H1 (cell line): Measurements from ENCODE around the gene TNFAIP2.

ENCODE experiments used
- CTCF ChIP-seq, 3 experiments: IDR thresholded peaks; 1 replicate in 2 of 3; 2 replicates in 1 of 3; pipeline versions ENCODE4 v1.5.1 to v1.6.1; 2011; ENCODE audit warnings: low read length in 3 of 3, mild to moderate bottlenecking in 3 of 3, inconsistent platforms in 2 of 3, low read depth in 1 of 3, moderate library complexity in 1 of 3; ENCODE audit not compliant: insufficient read depth in 1 of 3; ENCODE audit errors: control extremely low read depth in 1 of 3
- MAX ChIP-seq: IDR thresholded peaks from 2 replicates; pipeline ENCODE4 v1.6.1; 2012; ENCODE audit warnings: inconsistent platforms
- POLR2A ChIP-seq, 2 experiments: IDR thresholded peaks; 1 replicate in 1 of 2; 2 replicates in 1 of 2; pipeline ENCODE4 v1.6.1; 2011; ENCODE audit warnings: low read depth in 2 of 2, low read length in 2 of 2, mild to moderate bottlenecking in 2 of 2; ENCODE audit errors: control extremely low read depth in 1 of 2
- RAD21 ChIP-seq, 2 experiments: IDR thresholded peaks in 1 of 2; conservative IDR thresholded peaks in 1 of 2; 2 replicates each; pipeline ENCODE4 v1.6.1; 2011; ENCODE audit warnings: low read depth in 2 of 2, low read length in 2 of 2, improper control_type of control experiment in 1 of 2, inconsistent platforms in 1 of 2, mild to moderate bottlenecking in 1 of 2, moderate library complexity in 1 of 2
- RFX5 ChIP-seq: IDR thresholded peaks from 2 replicates; pipeline ENCODE4 v1.6.1; 2011; ENCODE audit warnings: low read depth, low read length, improper control_type of control experiment, borderline replicate concordance
- SUZ12 ChIP-seq: fragments of 200-600 bp; sonication (generic); IDR thresholded peaks from 2 replicates; pipeline ENCODE4 v1.6.1; 2012; ENCODE audit warnings: mild to moderate bottlenecking, inconsistent platforms, low read length, moderate library complexity, mixed read lengths

GRCh38 chr14:103143506-103143905 is 20.2 kb downstream of the TNFAIP2 start:
- TF ChIP-seq MAX = no peak
- TF ChIP-seq CTCF (IDR thresholded peaks at IDR 0.05; ENCODE audit: control extremely low read depth in 1 of 3, insufficient read depth in 1 of 3, low read depth in 1 of 3, low read length in 3 of 3) = no peak
- no peak for TF ChIP-seq SUZ12
- no peak for TF ChIP-seq POLR2A (IDR thresholded peaks at IDR 0.05; ENCODE audit: control extremely low read depth in 1 of 2, low read depth in 2 of 2, low read length in 2 of 2)
- no peak for TF ChIP-seq RFX5
- no peak for TF ChIP-seq RAD21 (IDR thresholded peaks at IDR 0.05 in 1 of 2, conservative IDR thresholded peaks at IDR 0.05 in 1 of 2; ENCODE audit: low read depth in 2 of 2, low read length in 2 of 2)
